ENCODE results near the gene KCNA5.

KCNA5 gene

DNA sequence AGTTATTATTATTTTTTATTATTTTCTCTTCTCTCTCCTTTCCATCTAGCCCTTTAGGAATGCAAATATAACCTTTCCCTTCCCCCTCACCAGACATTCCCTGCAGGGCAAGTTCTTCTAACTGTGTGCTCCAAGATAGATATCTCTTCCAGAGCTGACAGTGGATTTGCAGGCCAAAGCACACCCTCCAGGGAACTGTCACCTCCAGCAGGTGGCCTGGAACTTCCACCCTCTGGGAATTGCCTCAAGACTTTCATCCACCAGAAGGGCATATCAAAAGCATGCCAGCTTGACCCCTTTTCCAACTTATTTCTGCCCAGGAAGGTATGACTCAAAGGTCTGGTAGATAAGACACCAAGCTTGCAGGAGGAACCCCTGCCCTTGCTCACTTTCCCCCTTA, 13.6 kb upstream of the KCNA5 start:
- no peak for DNase-seq

GRCh38 chr12:5031242-5031641, 12.4 kb upstream of the KCNA5 start:
- no peak for DNase-seq

- no peak for DNase-seq
Observed at GRCh38 chr12:5031958-5032357, 11.7 kb upstream of the KCNA5 start.

GRCh38 chr12:5032821-5033220, 10.9 kb upstream of the KCNA5 start:
- DNase-seq = no peak

DNA sequence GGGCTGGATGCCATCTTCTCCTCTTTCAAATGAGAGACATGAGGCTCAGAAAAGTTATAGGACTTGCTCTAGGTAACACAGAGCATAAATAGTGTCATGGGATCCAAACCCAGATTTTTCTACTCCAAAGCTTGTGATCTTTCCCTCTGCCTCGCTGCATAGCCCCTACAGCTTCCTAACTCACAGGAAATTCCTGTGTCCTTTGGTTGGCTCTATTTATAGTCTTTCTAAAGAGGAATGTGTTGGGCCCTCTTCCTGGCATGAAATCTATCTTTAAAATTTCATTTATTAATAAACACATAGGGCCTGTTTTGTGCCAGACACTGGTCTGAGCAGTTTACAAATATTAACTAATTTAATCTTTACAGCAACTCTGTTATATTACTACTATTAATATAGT, 9.8 kb upstream of the KCNA5 start:
- DNase-seq = no peak

DNA sequence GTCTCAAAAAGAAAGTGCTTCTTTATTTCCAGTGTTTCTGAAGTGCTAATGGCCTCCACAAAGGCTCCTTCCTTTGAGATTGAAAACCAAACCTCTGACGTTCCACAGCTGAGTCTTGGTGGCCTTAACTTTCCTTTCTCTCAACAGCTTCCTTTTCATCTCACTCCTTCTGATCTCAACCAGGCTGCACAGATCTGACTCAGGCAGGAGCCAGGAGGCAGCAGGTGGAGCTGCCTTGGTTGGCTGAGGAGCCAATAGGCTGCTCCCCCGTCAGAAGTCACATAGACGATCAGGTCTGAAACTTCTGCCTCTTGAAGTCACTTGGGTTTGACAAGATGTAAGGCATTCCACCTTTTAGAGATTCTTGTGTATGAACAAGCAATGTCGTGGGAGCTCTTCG, 9.1 kb upstream of the KCNA5 start:
- DNase-seq = no peak

- no peak for DNase-seq
Observed at GRCh38 chr12:5035618-5036017, 8.1 kb upstream of the KCNA5 start.

DNA sequence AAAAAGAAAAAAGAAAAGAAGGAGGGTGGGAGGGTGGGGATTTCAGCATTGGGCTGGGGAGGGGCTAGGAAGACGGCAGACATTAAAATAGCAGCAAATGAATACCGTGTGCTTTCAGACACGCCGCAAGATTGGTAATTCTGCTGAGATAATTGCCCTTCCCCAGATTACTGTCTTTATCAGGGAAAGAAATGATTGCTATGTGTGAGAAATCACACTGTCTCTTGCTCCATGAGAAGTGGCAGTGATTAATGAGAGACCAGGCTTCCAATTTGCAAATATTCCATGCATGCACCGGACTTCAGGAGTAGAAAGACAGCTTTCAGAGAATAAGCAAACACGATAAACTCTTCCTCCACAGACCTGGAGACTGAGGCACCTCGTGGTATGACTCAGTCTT, 7.6 kb upstream of the KCNA5 start:
- DNase-seq = no peak

DNA sequence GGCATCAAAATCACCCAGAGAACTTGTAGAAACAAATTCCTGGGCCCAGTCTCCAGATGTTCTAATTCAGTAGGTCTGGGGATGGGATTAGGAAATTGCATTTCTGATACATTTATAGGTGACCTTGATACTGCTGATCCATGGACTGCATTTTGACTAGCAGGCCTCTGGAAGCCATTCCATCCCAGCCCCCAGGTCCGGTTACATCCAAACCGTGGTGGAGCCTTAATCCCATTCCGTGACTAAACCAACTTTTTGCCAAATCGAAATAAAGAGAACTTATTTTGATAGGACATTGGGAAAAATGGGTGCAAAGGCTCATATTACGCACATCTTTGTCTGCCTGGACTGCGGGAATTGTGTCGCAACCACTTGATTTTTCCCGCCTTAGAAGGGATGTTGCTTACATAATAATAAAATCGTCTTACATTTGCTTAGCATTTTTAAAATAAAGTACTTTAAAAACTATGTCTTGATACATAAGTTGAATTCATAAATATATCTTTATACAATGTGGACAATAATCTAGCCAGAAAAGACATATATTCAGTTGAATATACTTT, 5.8 kb upstream of the KCNA5 start:
- no peak for DNase-seq

DNA sequence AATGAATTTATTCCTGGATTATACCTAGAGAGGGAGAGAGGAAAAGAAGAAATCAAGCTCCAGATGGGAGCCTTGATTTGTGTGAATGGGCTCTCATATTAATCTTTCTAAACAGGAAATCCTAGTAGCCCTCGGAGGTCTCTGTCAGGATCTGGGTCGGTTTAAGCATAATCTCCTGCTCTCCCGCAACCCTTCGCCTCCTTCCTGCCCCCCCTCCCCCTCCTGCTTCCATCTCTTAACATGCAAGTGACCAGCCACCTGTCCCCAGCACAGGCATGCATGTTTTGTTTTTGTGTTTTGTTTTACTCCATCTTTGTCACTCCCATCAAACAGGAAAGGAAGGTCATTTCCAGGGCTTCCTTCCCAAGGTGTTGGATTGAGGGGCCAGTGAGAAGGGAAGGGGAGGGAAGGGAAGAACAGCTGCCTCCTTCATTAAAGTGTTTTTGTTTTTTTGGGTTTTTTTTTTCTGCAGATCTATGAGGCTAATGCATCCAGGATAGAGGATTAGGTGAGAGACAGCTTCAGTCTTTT, 4.8 kb upstream of the KCNA5 start:
- no peak for DNase-seq

GRCh38 chr12:5039815-5040214, 3.9 kb upstream of the KCNA5 start:
- no peak for DNase-seq

DNA sequence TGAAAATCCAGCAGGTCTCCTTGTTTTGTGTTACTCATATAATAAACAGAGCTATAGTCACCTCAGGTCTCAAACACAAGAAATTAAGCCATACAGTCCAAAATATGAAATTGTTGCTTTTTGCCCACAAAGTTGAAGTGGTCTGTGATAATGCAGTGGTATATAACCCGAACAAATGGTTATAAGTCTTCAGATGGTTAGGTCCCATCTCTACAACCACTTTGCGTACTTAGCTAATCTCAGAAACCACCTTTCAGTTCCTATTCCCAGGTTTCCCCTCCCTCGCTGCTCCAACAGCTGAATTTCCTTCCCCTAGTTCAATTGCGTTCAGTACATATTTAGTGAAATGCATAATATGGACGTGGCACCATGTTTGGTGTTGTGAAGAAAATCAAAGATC, 3.3 kb upstream of the KCNA5 start:
- DNase-seq = no peak

- no peak for DNase-seq
Observed at GRCh38 chr12:5044420-5045295, 979 bp downstream of the KCNA5 start.

DNA sequence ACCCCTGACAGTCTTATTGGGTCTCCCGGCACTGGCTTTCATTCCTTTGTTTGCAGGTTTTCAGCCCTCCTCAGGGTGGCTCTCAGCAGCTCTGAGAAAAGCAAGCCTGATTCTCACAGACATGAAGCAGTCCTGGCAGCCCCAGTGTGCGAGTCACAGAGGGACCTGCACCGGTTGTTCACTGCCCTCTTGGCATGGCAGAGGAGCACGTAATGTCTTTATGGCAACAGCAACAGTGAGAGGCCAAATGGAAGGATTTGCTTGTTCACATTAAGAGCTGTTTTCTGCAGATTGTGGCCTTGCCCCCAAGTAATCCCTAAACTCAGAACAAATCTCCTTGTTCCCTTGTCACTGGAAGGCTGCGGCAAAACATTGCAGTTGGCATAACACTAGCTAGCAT, 3.4 kb downstream of the KCNA5 start:
- no peak for DNase-seq

GRCh38 chr12:5047729-5048128, 4.0 kb downstream of the KCNA5 start:
- DNase-seq = no peak

- no peak for DNase-seq
Observed at GRCh38 chr12:5050542-5050941, 6.9 kb downstream of the KCNA5 start.

DNA sequence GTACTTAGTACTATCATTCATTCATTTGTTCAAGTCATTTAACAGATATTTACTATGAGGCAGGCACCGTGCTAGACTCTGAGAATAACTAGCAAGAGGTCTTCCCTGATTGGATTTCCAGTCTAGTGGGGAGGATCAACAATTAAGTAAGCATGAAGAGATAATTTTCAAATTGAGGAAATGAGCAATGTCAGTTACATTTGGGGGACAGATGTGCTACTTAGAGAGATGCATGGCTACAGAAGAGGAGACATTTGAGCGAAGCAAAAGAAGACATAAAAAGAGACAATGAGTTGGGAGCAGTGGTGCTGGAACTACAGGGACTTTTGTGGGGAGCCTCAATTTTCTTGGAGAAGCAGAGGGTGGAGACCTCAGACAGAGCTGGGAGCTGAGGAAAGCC, 7.7 kb downstream of the KCNA5 start:
- no peak for DNase-seq

DNA sequence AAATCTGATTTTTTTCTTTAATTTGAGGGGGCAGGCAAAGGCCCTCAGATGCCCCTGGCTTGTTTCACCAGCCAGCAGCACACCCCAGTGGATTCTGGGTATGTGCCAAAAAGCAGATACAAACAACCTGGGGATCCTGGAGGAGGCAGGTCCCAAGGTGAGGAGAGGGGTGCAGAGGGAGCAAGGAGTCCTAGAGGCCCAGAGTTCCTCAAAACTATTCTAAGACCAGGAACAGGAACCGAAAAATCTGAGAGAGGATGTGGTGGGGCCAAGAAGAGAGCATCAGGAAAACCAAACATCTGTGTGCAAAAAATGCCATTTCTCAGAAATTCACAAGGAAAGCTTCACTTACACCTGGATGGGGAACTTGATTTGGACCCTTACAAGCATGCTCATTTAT, 8.2 kb downstream of the KCNA5 start:
- no peak for DNase-seq

DNA sequence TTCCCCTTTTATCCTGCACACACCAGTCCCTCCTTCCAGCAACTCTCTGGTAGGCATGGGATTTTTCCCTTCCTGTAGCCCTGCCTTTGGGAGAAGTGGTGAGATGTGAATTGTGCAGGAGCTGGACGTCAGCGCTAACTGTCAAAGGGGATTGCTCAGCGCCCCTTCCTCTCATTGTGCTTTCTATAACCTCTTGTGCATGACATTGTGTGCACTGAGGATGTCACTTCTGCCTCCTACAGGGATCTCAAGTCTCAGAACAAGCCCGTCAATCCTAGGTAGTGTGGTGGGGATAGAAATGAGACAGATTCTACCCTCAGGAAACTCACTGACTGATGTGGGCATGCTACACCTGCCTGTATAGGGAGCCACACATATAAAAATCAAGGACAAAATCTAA, 8.7 kb downstream of the KCNA5 start:
- no peak for DNase-seq

GRCh38 chr12:5059358-5059757, 15.7 kb downstream of the KCNA5 start:
- DNase-seq = no peak

DNA sequence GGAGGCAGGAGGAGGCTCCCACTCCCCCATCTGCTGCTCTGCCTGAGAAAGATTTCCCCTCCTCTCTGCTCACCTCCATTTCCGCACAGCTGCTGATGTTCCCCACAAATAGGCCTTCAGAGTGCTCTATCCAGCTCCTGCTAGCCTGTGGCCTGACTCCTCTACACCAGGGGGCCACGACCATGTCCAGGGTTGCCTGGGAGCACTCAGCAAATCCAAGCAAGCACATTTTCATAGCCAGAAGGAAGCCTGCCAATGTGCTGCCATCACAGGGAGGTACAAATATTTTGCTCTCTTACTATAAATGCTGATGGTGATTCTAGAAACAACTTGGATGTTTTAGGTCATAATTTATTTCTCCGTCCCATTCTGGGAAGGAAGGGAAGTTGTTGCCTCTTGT, 17.3 kb downstream of the KCNA5 start:
- no peak for DNase-seq

DNA sequence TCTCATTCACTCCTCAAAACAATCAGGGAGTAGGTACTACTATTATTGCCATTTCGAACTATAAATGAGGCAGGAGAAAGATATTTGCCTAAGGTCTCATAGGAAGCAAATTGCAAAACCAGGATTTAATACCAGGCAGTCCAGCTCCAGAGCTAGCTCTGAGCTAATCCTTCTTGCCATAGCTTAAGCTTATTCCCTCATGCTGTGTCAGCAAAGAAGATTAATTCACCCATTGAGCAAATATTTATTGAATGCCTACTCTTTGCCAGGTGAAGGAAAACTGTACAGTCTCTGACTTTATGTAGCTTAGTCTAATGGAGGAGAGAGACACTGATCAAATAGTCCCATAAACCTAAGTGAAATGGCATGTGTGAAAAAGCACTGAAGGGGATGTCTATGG, 19.5 kb downstream of the KCNA5 start:
- no peak for DNase-seq

GRCh38 chr12:5064913-5065490, 21.3 kb downstream of the KCNA5 start:
- no peak for DNase-seq

DNA sequence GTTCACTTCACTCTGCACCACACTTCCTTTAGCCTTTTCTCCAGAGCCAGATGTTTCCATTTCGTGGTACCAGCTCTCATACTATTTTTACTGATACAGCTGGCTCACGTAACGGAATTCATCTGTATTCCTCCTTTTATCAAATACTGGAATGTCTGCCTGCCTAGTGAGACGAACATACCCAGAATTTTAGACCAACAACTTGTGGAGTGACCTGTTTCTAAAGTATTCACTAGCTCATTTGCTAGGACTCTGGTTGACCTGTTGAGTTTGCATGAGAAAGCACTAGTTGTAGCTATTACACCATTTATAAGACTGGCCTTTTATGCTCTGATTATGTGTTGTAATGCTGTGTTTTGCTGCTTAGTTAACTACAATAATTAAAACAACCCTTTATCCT, 22.6 kb downstream of the KCNA5 start:
- no peak for DNase-seq

Data from NCI-H1417 treated with DMSO at 0.1 percent for 48 hours (cell line).